ENCODE results near the gene GDA.
A peak's percentile ranks its signal among the peaks of the same experiment; 100 is the strongest.

Gene GDA

DNA sequence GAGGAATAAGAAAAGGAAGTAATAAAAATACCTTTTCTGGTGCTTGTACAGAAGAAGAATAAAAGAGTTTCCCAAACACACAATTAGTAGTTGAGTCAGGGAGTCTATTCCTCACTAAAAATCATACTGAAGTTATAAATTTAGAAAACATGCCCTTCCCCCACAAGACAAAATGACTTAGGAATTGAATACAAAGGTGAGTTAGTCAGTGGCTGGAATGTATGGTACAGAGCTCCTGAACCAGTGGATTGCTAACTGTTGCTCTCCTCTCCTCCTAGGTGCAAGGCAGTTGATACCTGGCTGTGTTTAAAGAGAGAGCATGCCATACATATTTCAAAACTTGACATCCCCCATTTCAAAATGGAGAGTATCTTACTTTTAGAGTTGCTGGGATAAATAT lies 1.9 kb downstream of the GDA start:
- no peak for DNase-seq

DNA sequence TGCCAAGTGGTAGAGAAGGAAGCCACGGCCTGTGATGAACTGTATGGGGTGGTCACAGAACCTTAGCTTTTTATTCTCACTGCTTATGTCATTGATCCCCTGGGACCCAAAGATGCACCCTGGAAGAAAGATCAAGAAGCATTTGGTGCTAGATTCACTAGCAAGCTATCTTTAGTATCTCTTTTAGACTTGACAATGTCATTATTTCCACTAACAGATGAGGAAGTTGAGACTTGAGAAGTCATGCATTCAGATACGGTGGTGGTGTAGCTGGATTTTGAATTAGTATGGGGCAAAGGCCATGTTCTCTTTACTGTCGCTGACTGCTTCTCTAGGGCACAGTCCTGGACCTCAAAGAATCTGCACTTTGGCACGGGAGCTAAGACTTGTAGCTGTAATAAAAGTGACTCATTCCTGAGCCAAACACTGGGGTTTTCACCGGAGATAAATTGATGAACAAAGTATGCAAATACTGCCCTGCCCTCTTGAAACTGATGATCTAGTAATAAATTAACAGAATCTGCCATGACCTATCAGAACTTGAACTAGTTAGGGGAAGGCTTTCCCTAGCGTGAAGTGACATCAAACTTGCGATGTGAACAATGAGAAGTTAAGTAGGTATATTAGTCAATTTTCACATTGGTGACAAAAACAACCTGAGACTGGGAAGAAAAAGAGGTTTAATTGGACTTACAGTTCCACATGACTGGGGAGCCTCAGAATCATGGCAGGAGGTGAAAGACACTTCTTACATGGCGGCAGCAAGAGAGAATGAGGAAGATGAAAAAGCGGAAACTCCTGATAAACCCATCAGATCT lies 5.4 kb downstream of the GDA start:
- DNase-seq = no peak

DNA sequence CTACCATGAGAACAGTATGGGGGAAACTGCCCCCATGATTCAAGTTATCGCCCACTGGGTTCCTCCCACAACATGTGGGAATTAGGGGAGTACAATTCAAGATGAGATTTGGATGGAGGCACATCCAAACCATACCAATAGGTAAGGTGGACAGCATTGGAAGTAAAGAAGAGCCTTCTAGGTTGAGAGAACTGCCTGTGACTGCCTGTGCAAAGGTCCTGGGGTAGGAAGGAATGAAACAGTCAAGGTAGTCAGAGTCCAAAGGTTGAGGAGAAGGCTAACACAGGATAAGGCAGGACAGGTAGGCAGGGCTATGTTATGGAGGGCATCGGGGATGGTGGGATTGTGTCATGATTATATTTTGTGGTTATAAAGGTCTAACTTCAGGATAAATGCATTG lies 6.1 kb downstream of the GDA start:
- DNase-seq = no peak

DNA sequence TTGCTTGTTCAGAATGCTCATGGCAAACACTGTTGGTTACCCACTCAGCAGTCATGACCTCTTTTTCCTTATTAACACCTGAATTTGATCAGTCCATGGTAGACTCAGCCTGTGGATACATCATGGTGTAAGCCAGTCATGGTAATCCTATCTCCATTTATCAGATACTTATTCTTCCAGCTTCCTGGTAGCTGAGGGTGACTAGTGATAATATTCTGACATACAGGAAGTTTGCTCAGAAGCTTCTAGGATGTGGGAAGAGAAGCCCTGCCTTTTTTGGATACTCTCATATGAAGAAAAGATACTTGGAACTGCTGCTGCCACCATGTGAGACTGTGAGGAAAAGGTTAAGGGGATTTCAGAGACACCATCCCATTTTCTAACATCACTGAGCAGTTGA lies 7.3 kb downstream of the GDA start:
- DNase-seq = no peak

DNA sequence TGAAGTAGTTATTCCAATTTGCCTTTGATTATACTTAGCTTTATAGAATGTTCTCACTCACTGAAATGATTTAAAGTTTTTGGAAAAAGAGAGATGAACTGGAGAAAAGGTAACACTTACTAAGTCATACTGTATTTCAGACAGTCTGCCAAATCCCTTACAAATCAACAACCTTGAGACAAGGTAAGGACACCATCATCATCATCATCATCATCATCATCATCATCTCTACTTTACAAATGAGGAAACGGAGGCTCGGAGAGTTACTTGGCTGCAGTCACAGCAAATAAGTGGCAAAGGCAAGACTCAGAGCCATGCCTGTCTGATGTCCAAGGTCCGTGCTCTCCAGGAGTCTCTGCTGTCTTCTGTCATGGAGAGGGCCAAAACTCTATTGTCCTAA lies 9.4 kb downstream of the GDA start:
- no peak for DNase-seq

DNA sequence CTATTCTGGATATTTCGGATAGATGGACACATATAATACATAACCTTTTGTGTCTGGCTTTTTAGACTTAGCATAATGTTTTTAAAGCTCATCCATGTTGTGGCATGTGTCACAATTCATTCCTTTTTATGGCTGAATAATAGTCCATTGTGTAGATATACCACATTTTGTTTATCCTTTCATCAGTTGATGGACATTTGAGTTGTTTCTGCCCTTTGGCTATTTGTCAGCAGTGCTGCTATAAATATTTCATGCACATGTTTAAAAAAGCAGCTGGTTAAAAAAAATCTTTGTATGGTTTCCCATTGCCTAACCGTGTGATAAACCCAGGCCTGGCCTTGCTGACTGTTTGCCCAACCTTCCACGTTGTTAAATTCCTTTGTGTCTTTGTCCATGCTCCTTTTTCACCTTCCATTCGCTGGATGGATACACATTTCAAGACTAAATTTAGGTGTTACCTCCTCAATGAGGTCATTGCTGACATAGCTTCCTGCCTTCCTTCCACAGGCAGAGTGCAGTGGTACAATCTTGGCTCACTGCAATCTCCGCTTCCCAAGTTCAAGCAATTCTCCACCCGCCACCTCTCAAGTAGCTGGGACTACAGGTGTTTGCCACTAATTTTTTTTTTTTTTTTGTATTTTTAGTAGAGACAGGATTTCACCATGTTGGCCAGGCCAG lies 11.3 kb downstream of the GDA start:
- DNase-seq = no peak

DNA sequence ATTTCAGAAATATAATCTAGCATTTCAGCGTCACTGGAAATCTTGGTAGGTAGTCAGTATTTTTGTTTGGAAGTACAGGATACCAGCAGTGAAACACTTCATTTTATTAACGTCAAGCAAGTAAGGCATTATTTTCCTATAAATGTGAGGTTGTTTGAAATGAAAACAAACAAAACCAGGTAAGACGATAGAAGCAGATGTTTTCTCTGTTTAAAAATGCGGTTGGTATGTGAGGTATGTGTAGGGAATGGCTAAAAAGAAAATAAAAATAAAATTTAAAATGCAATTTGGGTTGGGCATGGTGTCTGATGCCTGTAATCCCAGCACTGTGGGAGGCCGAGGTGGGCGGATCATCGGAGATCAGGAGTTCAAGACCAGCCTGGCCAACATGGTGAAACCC lies 16.1 kb downstream of the GDA start:
- DNase-seq = no peak

DNA sequence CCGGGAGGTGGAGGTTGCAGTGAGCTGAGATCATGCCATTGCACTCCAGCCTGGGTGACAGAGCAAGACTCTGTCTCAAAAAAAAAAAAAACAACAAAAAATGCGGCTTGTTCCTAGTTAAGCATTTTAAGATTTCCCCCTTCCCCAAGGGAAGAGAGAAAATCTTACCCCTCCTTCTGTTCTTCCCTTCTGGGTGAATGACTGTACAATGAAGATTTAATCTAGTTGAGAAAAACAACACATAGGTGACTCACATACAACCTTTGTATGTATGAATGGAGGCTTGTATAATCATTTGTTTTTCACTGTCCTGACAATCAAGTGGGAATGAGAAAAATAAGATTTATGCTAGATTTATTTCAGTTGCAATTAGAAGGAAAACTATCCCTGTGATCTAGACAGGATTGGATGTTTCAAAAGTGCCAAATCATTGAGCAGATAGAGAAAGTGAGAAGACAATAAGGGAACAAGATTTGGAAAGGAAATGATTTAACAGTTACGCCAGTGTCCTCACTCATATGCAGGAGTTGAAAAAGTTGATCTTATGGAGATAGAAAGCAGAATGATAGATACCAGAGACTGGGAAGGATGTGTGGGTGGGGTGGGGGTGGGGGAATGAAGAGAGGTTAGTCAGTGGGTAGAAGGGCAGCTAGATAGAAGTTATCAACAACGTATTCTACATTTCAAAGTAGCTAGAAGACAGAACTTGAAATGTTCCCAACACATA lies 16.7 kb downstream of the GDA start:
- DNase-seq = no peak

DNA sequence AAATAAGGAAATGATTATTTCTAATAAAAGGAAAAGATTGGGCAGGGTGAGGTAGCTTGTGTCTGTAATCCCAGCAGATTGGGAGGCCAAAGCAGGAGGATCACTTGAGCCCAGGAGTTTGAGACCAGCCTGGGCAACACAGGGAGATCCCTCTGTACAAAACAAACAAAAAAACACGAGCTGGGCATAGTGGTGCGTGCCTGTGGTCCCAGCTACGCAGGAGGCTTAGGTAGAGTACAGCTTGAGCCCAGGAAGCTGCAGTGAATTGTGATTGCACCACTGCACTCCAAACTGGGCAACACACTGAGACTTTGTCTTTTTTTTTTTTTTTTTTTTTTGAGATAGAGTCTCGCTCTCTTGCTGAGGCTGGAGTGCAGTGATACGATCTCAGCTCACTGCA lies 18.8 kb downstream of the GDA start:
- no peak for DNase-seq

DNA sequence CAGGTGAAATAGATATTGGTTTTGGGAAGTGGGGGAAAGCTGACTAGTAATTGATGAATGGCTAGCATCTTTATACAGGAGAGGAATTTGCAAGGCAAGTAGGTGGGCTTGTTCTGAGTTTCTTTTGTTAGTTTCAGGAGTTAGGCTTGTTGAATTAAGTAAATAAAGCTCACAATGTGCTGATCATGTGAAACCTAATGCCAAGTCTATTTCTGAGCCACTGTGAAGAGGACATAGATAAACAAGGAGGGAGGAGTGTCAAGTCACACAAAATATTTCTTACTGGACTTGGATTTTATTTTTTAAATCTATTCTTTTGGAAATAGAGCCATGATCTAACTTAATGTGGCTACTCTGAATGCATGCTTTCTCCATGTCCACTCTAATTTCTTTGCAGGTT lies 19.9 kb downstream of the GDA start:
- DNase-seq = no peak

DNA sequence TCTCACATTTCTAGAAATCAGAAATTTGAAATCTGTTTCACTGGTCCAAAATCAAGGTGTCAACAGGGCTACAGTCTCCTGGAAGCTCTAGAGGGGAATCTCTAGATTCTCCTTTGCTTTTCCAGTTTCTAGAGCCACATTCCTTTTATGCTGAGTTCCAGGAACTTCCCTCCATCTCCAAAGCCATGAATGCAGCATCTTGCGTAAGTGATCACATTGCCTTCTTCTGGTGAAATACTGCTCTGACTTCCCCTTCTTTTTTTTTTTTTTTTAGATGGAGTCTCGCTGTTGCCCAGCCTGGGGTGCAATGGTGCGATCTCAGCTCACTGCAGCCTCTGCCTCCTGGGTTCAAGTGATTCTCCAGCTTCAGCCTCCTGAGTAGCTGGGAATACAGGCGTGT lies 23.8 kb downstream of the GDA start:
- no peak for DNase-seq

DNA sequence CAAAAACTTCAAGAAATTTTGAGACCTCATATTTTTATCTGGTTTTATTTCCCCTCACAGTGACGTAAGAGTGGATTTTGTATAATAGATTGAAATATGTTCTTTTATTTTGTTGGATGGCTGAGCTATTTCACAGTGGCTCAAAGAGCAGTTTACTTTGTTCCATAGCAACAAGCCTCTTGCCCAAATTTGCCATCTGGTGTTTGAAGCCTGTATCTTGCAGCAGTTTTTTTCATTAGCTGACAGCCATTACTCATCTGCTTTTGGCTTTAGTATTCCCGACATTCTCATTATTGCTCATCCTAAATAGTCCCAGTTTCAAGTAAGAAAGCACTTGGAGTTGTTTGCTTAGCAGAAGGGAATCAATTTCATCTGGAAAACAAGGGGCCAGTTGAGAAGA lies 36.3 kb downstream of the GDA start:
- DNase-seq = no peak

DNA sequence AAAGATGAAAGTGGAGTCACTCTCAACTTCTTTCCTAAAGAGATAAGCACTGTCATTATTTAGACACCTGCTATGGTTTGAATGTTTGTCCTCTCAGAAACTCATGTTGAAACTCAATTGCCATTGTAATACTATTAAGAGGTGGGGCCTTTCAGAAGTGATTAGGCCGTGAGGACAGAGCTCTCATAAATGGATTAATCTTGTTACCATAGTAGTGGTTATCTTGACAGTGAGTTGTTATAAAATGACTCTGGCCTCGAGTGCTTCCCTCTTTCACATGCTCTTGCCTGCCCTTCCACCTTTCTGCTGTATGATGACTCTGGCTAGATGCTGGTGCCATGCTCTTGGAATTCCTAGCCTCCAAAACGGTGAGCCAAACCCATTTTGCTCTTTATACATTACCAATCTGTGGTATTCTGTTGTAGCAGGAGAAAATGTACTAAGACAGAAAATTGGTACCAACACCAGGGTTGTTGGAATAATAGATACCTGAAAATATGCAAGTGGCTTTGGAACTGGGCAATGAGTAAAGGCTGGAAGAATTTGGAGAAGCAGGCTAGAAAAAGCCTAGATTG lies 38.0 kb downstream of the GDA start:
- no peak for DNase-seq

DNA sequence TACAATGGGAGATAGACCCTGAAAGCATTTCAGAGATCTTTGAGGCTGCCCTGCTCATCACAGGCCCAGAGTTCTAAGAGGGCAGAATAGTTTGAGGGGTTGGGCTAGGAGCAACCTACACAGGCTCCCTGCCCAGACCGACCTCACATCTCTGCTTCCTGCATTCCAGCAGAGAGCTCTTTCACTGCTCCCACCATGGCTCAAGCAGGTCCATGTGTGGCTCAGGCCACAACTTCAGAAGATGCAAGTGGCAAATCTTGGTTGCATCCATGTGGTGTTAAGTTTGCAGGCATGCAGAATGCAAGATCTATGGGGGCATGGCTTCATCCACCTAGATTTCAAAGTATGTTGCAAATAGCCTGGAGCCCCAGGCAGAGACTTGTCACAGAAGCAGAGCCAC lies 39.0 kb downstream of the GDA start:
- no peak for DNase-seq

DNA sequence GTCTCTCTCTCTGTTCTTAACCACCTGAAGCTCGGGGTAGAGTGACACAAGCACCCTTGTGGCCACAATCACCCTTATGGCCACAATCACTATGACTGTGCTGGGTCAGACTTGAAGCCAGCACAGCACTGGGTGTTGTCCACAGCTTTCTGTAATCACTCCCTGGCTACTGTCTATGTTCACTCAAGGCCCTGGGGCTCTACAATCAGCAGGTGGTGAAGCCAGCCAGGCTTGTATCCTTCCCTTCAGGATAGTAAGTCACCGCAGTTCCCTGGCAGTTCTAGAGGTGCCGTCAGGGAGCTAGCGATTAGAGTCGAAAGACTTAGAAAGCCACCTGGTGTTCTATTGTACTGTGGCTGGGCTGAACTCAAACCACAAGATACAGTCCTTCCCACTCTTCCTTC lies 44.2 kb downstream of the GDA start:
- DNase-seq = no peak

DNA sequence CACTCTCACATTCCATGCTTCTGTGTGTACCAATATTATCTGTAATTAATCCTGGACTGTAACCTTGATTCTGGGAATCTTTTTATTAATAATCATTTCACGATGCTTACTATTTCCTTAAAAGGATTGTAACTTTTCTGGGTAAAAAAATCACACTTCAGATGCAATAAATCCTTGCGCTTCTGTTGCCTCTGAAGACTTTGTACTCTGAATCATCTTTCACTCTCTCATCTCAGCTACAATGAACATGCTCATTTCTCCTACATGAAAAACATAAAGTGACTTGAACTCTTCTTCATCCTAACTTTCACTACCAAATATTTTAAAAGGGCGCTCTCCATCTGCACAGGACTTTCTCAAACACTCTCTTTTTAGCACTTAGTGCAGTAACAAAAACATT lies 50.0 kb downstream of the GDA start:
- no peak for DNase-seq

DNA sequence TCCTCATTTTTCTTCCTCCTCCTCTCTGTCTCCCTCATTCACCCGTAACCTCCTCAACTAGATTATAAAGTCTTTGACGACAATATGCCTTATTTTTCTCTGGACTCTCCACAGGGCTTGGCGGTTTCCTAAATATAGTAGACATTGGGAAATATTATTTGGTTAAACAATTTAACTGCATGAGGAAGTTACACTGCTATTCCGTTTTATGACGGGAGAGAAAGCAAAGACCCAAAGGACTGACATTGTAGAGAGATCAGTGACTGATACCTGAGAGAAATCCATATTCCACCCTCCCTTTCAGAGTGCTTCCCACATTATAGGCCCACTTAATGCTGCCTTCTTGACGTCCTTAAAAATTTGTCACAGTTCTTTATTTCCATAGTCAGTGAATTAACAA lies 51.2 kb downstream of the GDA start:
- no peak for DNase-seq

DNA sequence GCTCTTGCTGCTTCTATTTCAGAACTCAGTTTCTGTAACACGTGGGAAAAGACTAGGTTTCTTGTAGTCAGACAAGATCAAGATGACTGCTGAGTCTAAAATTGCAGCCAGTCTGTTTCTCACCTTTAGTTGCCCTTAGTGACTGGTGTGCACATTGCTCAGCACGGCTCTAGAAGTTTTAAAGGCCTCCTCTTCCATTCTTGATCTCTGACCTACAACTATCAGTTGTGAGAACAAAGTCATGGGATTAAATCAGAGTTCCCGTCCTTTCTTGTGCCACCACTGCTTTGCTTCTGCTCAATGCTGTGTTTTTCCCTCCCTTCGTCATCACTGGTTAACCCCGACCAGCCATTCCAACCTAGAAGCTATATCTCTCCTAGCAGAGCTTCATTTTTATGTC lies 52.8 kb downstream of the GDA start:
- no peak for DNase-seq

DNA sequence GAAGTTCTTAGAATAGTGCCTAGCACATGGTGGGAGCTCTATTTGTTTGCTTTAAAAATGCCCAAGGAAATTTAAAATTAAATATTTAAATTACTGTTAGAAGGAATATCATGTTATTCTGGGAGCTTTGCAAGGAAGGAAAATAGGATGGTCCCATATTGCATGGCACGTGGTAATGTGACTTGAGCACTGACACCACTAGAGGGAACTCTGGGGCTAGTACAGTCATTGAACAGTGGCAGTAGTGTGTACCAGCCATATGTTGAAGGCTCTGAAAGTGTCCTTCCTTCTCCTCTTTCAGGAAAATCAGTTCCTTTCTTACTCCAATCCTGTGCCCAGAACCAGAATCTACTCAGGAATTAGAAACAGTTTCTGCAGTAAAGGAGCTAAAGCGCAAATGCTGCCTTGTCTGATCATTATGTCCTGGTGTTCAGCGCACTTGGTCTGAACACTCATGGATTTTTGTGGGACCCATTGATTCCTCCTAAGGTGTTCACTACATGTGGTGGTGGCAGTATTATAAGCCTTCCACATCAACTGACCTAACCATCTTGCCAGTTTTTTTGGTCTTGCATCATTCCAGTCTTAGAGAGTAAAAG lies 54.1 kb downstream of the GDA start:
- peak; percentile 23 for DNase-seq

DNA sequence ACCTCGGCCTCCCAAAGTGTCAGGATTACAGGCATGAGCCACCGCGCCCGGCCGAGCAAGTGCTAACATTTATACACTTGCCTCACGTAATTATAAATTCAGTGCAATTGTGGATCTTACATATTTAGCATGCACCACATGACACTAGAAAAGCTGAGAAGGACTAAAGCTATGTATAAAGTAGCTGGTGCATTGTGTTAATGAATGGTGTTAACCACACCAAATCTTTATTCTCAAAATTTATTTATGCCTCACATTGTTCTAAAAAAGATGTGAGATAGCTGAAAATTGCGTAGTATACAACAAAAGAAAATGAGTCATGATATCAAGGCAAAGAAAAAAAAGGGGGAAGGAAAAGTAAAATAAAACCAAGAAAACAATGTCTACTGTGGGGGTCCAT lies 54.8 kb downstream of the GDA start:
- DNase-seq = no peak

DNA sequence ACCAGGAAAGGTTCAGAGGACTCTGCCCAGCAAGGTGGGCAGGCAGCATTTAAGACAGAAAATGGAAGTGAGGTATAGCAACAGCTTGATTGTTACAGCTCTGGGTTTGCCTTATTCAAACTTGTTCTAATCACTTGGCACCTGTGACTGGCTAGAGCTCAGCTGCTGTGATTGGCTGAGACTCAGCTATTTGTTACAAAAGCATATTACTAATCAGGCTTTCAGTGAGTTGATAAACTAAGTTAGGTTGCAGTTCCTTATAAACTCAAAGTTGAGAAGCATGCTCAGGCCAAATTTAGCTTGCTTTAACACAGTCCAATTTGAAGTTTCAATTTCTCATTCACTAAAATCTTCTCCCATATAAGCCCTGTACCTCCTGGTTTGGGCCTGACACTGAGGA lies 56.3 kb downstream of the GDA start:
- no peak for DNase-seq

DNA sequence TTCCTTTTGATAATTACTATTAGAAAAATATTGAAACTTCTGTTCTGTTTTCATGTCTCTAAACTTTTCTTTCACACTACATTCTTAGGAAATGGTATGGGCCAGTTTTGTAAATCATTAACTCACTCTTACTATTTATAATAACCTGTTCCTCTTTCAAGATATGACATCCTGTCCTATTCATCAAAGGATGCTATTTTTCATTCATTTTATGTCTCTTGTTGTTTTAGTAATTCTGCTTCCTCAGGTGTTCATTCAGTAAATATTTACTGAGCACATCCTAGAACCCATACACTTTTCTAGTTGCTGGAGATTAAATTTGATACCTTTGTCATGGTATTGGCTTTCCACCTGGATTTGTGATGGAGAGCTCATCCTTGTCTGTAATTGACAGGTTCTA lies 58.0 kb downstream of the GDA start:
- DNase-seq = no peak

DNA sequence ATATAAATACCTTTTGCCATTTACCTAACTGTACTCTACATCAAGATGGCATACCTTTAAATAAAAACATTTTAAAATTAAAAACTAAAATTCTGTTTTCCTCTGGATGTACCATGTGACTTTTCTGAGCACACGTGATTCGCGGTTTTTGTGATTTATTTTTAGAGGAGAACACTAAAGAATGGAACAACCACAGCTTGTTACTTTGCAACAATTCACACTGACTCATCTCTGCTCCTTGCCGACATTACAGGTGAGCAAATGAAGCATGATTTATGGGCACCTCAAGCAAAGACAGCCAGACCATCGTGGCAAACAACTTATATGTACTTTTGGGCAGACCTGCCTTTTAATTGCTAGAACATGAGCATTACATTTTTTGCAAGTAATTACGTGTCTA lies 61.3 kb downstream of the GDA start:
- DNase-seq = no peak
